Measurements from ENCODE around the gene PGAM2.

PGAM2 gene
- 0 to 0.07 (median 0) reads per million in 18 experiments for total RNA-seq

DNA sequence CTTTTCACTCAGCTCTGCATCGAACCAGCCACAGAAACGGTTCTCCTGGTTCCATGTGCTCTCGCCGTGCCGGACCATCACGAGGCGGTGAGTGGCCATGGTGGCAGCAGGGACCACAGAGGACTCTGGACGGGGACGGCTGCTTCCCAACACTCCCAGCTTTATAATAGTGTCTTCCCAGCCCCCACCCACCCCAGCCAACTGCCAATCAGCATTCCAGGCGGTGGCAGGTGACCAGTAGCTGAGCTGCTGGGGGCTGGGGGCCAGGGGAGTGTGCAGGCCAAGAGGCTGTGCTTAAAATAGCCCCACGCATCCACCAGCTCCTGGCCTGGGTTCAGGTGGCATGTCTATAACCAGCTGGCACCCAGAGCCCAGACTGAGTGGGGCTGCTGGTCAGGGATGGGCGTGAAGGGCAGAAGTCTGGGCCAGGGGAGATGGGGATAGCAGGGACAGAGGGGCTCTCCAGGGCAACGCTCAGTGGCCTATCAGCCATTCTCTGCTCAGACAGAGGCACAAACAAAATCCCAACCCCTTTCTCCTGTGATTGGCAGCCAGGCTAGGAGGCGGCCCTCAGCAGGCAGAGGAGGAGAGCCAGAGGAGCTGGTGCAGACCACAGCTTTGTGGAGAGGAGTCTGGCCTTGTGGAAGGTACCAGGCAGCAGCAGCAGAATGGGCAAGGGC lies at the start of gene PGAM2:
Gene PGAM2, minus strand, starts transcription at position 137 of the 680 bp plus-strand sequence. Its CDS starts 38 bp downstream, at position 99.
- peak in 1 of 2 donors; percentile 4 for DNase-seq

DNA sequence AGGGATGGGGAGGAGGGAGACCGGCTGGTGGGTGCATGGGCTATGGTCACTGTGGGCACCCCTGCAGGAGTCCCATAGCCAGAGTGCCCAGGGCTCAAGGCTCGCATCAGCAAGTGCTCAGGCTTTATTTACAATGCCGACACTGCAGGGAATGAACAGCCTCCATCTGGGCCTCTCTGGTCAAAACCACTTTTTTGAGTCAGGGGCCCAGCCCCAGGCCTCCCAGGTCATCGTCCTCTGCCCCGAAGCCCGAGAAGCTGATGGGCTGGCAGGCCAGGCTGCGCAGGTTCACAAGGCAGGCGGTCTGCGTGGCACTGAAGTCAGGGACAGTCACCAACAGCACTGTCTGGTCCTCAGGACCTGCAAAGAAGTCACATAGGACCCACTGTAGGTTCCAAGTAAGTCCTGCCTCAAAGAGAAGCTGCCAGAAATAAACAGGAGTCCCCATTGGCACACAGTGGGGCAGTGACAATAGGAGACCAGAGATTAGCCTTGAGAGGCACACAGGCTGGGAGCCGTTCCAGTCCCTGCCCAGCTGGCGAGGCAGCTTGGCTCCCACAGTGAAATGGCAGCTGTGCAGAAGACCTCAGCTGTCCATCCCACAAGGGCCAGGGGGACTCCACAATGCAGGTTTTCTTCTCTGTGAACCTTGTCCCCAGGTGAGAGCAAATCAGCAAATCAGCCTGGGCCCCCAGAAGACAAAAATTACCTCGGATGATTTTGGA lies 49.4 kb upstream of the PGAM2 start:
- DNase-seq, result no peak

DNA sequence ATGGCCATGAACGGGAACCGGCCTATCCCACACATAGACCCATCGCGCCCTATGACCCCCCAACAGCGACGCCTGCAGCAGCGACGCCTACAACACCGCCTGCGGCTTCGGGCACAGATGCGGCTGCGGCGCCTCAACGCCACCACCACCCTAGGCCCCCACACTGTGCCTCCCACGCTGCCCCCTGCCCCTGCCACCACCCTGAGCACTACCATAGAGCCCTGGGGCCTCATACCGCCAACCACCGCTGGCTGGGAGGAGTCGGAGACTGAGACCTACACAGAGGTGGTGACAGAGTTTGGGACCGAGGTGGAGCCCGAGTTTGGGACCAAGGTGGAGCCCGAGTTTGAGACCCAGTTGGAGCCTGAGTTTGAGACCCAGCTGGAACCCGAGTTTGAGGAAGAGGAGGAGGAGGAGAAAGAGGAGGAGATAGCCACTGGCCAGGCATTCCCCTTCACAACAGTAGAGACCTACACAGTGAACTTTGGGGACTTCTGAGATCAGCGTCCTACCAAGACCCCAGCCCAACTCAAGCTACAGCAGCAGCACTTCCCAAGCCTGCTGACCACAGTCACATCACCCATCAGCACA lies 48.5 kb upstream of the PGAM2 start:
- DNase-seq, result no peak

DNA sequence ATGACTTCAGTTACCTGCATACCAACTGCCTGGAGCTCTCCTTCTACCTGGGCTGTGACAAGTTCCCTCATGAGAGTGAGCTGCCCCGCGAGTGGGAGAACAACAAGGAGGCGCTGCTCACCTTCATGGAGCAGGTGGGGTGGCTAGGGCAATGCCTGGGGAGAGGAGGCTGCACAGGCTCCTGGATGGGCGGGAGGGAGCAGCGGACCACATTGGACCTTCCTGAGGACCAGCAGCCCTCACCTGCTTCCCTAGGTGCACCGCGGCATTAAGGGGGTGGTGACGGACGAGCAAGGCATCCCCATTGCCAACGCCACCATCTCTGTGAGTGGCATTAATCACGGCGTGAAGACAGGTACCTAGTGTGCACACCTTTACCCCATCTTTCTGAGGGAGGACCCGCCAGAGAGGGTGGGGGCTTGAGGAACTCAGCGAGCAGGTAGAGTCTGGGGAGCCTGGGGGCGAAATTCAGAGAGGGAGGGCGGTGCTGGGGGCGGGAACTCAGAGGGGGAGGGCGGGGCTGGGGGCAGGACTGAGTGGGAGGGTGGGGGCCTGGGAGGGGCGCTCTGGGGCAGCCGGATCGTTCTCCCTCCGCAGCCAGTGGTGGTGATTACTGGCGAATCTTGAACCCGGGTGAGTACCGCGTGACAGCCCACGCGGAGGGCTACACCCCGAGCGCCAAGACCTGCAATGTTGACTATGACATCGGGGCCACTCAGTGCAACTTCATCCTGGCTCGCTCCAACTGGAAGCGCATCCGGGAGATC lies 47.8 kb upstream of the PGAM2 start:
- DNase-seq, result no peak

DNA sequence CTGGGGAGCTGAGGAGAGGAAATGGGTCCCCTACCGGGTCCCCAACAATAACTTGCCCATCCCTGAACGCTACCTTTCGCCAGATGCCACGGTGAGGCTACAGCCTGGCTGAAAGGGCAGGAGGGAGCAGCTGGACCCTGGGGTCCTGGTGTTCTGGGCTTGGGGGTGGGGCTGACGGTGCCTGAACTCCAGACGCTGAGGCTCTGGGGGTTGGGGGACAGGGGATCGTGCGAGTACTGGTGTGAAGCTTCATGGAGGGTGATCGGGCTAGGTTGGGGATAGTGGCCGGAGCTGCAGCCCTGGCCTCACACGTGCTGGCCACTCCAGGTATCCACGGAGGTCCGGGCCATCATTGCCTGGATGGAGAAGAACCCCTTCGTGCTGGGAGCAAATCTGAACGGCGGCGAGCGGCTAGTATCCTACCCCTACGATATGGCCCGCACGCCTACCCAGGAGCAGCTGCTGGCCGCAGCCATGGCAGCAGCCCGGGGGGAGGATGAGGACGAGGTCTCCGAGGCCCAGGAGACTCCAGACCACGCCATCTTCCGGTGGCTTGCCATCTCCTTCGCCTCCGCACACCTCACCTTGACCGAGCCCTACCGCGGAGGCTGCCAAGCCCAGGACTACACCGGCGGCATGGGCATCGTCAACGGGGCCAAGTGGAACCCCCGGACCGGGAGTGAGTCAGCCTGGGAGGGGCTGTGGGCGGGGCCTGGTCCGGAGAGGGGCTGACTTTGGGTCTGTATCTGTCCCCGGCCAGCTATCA lies 47.0 kb upstream of the PGAM2 start:
- no peak for DNase-seq

DNA sequence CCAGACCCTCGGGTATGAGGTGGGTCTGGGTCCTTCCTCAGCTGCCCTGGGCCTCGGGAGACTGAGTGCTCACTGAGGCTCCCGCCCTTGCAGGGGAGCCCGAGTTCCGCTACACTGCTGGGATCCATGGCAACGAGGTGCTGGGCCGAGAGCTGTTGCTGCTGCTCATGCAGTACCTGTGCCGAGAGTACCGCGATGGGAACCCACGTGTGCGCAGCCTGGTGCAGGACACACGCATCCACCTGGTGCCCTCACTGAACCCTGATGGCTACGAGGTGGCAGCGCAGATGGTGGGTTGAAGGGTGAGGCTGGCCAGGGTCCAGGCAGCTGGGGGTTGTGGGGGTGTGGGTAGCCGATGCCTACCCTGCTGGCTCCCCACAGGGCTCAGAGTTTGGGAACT lies 46.4 kb upstream of the PGAM2 start:
- no peak for DNase-seq

DNA sequence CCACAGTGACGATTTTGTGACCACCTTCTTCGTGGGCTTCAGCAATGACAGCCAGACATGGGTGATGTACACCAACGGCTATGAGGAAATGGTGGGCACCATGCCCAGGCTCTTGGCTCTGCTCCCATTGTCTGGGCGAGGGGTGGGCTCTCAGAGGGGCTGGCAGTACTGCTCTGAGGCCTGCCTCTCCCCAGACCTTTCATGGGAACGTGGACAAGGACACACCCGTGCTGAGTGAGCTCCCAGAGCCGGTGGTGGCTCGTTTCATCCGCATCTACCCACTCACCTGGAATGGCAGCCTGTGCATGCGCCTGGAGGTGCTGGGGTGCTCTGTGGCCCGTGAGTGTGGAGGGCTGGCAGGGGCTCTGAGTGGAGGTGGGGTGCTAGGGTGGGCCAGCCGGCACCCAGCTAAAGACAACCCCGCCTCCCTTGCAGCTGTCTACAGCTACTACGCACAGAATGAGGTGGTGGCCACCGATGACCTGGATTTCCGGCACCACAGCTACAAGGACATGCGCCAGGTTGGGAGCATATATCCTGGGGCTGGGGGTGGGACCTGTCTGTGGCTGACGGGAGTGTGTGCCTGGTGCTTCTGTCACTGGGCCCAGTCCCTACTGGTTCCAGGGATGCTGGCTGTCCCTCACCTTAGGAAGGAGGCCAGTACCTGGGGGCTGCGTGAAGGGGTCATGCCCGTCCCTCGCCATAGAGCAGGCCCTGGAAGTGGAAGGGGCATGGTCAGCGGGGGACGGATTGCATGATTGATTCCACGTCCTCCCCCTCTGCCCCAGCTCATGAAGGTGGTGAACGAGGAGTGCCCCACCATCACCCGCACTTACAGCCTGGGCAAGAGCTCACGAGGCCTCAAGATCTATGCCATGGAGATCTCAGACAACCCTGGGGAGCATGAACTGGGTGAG lies 45.6 kb upstream of the PGAM2 start:
- DNase-seq, result no peak

DNA sequence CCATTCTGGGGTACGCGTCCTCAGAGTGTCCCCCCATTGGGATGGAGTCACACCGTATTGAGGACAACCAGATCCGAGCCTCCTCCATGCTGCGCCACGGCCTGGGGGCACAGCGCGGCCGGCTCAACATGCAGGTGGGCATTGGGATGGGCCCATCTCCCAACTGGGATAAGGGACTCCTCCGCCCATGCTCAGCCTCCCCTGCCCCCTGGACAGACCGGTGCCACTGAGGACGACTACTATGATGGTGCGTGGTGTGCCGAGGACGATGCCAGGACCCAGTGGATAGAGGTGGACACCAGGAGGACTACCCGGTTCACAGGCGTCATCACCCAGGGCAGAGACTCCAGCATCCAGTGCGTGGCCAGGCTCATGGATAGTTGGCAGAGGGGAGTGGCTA lies 44.6 kb upstream of the PGAM2 start:
- no peak for DNase-seq

DNA sequence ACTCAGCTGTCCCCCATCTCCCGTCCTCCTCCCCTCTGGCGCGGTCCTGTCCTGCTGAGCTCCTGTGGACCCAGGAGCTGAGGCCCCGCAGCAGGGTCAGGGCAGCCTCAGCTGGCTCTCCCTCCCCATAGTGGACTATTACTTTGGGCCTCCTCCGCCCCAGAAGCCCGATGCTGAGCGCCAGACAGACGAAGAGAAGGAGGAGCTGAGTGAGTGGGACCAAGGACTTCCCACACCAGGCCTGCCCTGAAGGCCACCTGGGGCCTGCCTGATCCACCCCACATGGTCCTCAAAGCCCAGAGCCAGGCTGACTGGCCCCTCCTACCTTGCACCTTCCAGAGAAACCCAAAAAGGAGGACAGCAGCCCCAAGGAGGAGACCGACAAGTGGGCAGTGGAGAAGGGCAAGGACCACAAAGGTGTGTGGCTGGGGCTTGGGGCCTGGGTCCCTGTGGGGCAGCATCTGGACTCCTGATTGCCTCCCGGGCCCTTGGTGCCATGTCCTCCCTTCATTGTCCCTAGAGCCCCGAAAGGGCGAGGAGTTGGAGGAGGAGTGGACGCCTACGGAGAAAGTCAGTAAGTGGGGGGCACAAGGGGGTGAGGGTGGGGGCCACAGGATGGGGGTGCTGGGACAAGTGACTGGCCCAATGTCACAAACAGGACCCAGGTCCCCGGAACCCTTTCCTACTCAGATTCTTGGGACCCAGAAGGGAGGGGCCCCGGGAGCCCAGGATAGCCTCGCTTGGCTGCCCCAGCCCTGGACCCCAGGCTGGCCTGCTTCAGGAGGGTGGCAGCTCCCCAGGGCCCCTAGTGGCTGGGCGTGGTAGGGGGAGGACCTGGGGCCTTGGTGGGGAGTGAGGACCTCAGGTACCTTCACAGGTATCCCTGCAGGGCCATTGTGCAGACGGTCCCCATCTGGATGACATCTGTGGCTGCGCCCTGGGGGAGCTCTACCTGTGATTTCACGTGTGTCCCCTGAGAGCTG lies 43.7 kb upstream of the PGAM2 start:
- no peak for DNase-seq

DNA sequence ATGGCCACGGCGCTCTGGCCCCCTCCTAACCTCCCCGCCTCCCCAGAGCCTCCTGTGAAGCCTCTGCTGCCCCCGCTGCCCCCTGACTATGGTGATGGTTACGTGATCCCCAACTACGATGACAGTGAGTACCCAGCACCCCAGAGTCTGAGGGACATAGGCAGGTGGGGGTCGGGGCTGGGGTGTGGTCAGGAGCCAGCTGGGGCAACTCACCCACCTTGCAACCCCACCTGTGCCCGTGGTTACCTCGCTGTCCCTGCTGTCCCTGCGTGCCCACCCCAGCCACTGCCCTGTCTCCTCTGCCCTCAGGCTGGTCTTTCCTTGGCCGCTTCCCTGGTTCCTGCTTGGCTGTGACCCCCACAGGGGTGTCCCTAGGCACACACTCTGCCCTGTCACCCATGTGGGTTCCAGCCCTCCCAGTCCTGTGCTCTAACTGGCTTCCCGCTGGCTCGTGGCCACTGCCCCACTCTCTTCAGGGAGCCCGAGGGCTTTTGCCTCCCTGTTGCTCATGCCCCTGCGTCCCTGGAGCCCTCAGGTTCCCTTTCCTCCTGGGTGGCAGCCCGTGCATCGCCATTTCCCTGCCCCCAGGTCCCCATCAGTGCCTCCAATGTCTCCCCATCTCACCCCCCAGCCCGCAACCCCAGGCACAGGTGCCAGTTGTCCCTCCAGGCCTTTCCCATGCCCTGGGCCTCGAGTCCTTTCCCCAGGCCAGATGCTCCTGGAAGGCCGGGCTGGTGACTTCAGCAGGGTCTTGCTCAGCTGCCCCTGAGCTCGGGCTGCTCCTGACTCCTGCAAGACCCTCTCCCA lies 42.8 kb upstream of the PGAM2 start:
- no peak for DNase-seq

DNA sequence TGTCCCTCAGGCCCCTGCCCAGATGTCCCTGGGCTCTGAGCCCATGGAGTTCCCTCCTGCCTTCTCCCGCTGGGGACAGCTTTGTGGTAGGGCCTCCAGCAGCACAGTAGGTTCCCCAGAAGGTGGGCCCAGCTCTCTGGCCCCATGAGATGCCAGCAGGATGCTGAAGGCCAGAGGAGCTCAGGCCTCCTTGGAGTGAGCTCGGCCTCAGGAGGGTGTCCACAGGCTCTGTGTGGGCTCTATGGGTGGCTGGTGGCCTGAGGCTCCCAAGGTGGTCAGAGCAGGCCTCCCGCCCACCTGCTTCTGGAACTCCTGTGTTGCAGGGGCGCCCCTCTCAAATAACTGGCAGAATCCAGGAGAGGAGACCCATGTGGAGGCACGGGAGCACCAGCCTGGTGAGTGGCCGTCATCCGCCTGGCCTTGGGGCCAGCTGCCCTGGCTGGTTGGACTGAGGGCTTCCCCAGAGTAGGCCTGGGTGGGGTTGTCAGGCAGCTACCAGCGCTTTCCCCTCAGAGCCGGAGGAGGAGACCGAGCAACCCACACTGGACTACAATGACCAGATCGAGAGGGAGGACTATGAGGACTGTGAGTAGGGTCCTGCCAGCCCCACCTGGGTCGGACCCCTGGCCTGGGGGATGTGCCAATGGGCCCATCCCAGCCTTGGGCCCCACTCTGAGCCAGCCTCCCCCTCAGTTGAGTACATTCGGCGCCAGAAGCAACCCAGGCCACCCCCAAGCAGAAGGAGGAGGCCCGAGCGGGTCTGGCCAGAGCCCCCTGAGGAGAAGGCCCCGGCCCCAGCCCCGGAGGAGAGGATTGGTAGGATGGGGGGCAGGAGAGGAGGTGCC lies 42.0 kb upstream of the PGAM2 start:
- DNase-seq, result no peak

DNA sequence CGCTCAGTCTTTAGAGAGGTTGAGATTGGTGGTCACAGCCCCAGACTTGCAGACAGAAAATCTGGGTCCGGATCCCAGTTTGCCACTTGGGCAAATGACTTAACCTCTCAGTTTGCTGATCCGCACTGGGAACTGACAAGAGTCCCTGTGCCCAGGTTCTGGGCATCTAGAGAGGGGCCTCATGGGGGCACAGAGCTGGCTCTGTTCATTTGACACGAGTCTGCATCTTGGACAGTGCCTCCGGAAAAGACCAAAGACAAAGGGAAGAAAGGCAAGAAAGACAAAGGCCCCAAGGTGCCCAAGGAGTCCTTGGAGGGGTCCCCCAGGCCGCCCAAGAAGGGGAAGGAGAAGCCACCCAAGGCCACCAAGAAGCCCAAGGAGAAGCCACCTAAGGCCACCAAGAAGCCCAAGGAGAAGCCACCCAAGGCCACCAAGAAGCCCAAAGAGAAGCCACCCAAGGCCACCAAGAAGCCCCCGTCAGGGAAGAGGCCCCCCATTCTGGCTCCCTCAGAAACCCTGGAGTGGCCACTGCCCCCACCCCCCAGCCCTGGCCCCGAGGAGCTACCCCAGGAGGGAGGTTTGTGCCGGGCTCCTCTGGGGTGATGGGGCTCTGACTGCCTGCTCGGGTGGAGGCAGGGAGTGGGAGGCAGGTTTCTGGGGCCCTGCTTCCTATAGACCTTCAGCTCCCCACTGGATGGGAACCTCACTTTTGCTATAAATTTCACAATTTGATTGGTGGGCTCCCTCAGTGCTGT lies 41.1 kb upstream of the PGAM2 start:
- DNase-seq, result no peak

DNA sequence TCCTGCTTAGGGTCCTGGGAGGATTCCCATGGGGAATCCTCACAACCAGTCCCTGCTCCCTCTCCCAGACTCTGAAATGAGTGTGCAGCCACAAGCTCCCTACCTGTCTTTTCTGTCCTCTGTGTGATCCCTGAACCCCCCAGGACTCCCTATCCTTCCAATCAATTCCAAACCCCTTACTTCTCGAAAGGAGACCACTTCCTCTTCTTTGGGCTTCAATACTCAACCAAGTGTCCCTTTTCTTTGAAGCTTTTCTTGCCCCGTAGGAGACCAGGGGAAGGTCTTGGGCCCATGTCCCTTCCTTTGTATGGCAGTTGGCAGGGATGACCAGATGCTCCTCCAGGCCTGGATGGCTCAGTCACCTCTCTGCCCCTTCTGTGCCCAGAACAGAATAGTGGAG lies 40.5 kb upstream of the PGAM2 start:
- DNase-seq, result no peak

DNA sequence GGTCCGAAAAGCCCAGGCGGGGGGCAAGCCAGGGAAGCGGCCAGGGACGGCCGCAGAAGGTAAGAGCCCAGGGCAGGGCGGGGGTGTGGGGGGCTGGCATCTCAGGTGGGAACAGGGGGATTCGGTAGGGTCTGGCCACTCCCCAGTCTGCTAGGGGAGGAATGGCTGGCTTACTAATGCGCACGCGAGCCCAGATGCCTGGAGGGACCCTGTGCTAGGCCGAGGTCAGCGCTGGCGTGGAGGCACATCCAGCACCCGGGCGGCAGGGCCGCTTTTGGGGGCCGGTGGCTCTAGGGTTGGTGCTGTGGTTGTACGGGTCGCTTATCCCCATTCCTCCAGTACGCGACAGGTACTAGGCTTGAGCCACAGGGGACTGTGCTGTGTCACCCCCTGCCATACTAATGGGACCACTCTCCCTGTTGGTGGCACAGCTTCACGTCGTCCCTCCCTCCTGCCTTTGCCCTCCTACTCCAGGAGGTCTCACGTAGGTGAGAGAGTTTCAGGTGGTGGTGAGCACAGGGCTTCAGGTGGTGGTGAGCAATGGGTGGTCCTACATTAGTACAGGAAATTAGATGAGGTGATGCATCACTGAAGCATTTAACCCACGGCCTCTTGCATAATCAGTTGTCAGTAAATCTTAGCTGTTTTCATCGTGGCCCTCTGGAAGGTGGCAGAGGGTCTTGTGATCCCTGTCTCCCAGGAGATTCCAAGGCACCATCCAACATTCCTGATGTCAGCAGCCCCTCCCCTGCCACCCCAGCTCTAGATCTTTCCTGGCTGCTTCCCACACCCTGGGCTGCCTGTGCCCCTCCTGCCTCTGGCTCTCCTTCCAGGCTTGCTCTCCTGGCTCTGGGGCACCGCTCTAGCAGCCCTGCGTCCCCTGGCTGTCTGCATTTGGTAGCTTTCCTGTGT lies 39.7 kb upstream of the PGAM2 start:
- DNase-seq, result no peak

DNA sequence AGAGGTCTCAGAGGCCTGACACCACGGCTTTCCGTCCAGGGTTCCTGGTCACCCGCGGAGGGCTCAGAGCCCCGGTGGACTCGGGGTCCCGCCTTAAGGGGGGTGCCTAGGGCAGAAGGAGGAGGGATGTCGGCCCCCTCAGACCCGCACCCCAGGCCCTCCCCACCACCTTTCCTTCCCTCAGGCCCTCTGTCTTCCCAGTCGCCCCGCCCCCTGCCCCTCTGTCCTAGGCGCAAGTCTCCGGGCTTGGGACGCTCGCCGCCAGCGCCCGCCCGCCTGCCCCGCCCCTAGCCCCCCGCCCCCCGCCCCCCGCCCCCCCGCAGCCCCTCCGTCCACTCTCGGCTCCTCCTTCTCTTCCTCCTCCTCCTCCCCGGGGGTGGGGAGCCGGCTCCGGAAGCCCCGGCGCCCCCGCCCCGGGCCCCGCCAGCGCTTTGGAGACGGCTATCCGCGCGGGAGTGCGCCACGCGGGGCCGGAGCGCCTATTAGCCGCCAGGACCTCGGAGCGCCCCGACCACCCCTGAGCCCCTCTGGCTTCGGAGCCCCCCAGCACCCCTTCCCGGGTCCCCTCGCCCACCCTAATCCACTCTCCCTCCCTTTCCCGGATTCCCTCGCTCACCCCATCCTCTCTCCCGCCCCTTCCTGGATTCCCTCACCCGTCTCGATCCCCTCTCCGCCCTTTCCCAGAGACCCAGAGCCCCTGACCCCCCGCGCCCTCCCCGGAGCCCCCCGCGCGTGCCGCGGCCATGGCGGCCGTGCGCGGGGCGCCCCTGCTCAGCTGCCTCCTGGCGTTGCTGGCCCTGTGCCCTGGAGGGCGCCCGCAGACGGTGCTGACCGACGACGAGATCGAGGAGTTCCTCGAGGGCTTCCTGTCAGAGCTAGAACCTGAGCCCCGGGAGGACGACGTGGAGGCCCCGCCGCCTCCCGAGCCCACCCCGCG lies 38.8 kb upstream of the PGAM2 start, which contains the start of gene AEBP1:
Gene AEBP1, plus strand, starts transcription at position 423 of the 937 bp plus-strand sequence. Its CDS starts 321 bp downstream, at position 744.
- DNase-seq, result peak in 1 of 2 donors; percentile 12

Data from inflammatory macrophage (primary cell).